ENCODE data around the gene SLC9A9. TPM values are rescaled to one million over a fixed set of nuclear protein-coding genes. Genes with fewer than 3 reads are reported as not detected.

SLC9A9 gene
- polyA plus RNA-seq, 1 experiment: 13.4 TPM

GRCh38 chr3:143584474-143584873 is 263.8 kb downstream of the SLC9A9 start:
- no peaks in the 10 kb centered on the region for H3K9me3 ChIP-seq (ENCODE audit: control insufficient read depth, insufficient read depth, low read length)
- no peak for TF ChIP-seq CTCF (IDR thresholded peaks at IDR 0.05; ENCODE audit: low read depth, low read length)
- no peak overlapping the region for H3K27ac ChIP-seq (ENCODE audit: low read depth, low read length)
- CTCF ChIA-PET: no interaction called here
- POLR2A ChIA-PET: no interaction called here
- DNase-seq (ENCODE audit: low read depth, low spot score): no peak
- no peak overlapping the region for H3K4me3 ChIP-seq (ENCODE audit: low read depth, low read length)
- H3K27me3 ChIP-seq (ENCODE audit: control insufficient read depth, insufficient read depth, low read length): no peaks in the 10 kb centered on the region

GRCh38 chr3:143581972-143582722 is 266.1 kb downstream of the SLC9A9 start:
- TF ChIP-seq CTCF (IDR thresholded peaks at IDR 0.05; ENCODE audit: low read depth, low read length): no peak
- no peak overlapping the region for H3K4me3 ChIP-seq (ENCODE audit: low read depth, low read length)
- ChIA-PET POLR2A (no interaction called here), CTCF (no interaction called here)
- H3K9me3 ChIP-seq (ENCODE audit: control insufficient read depth, insufficient read depth, low read length): no peaks in the 10 kb centered on the region
- H3K27ac ChIP-seq (ENCODE audit: low read depth, low read length): no peak overlapping the region
- no peaks in the 10 kb centered on the region for H3K27me3 ChIP-seq (ENCODE audit: control insufficient read depth, insufficient read depth, low read length)
- DNase-seq (ENCODE audit: low read depth, low spot score): no peak

- POLR2A ChIA-PET: no interaction called here
- CTCF ChIA-PET: no interaction called here
These were observed 269.3 kb downstream of the SLC9A9 start for GRCh38 chr3:143578810-143579435.

GRCh38 chr3:143576568-143577270 is 271.5 kb downstream of the SLC9A9 start:
- POLR2A ChIA-PET: no interaction called here

More at GRCh38 chr3:143578810-143579435, 269.3 kb downstream of the SLC9A9 start:
- no peak for DNase-seq (ENCODE audit: low read depth, low spot score)
- no peaks in the 10 kb centered on the region for H3K27me3 ChIP-seq (ENCODE audit: control insufficient read depth, insufficient read depth, low read length)
- H3K4me3 ChIP-seq (ENCODE audit: low read depth, low read length): no peak overlapping the region
- H3K9me3 ChIP-seq (ENCODE audit: control insufficient read depth, insufficient read depth, low read length): no peaks in the 10 kb centered on the region
- H3K27ac ChIP-seq (ENCODE audit: low read depth, low read length): no peak overlapping the region
- TF ChIP-seq CTCF (IDR thresholded peaks at IDR 0.05; ENCODE audit: low read depth, low read length): no peak

More at GRCh38 chr3:143576568-143577270, 271.5 kb downstream of the SLC9A9 start:
- Histone ChIP-seq H3K9me3 (ENCODE audit: control insufficient read depth, insufficient read depth, low read length) (no peaks in the 10 kb centered on the region), H3K4me3 (ENCODE audit: low read depth, low read length) (no peak overlapping the region), H3K27me3 (ENCODE audit: control insufficient read depth, insufficient read depth, low read length) (no peaks in the 10 kb centered on the region), H3K27ac (ENCODE audit: low read depth, low read length) (no peak overlapping the region)
- CTCF ChIA-PET: no interaction called here
- TF ChIP-seq CTCF (IDR thresholded peaks at IDR 0.05; ENCODE audit: low read depth, low read length): no peak
- no peak for DNase-seq (ENCODE audit: low read depth, low spot score)

Data from AG04450 (cell line).